Parathyroid adenoma (tissue), 2 donors: ENCODE measurements around the gene C14orf93.
"Not testable (repeated sequence)": the region's sequence is repeated elsewhere in the genome, so short reads cannot be mapped to it uniquely, and the experiment has no call there.

Source experiments
- H2AFZ ChIP-seq: fragments of 300-600 bp; sonication (generic); one replicate; pipeline ENCODE4 v1.7.0; 2017; ENCODE audit warnings: antibody characterized with exemption, mild to moderate bottlenecking
- H3K27ac ChIP-seq: fragments of 300-600 bp; sonication (generic); one replicate; pipeline ENCODE4 v1.7.0; 2017
- H3K27me3 ChIP-seq: fragments of 300-600 bp; sonication (generic); one replicate; pipeline ENCODE4 v1.7.0; 2017; ENCODE audit warnings: low read length; ENCODE audit not compliant: control insufficient read depth, insufficient read depth
- H3K36me3 ChIP-seq: fragments of 300-600 bp; sonication (generic); one replicate; pipeline ENCODE4 v1.7.0; 2017; ENCODE audit warnings: low read length; ENCODE audit not compliant: control insufficient read depth, insufficient read depth
- H3K4me1 ChIP-seq: fragments of 300-600 bp; sonication (generic); one replicate; pipeline ENCODE4 v1.7.0; 2017; ENCODE audit warnings: control low read depth
- H3K4me2 ChIP-seq: fragments of 300-600 bp; sonication (generic); one replicate; pipeline ENCODE4 v1.7.0; 2017; ENCODE audit warnings: low read length
- H3K4me3 ChIP-seq: fragments of 300-600 bp; sonication (generic); one replicate; pipeline ENCODE4 v1.7.0; 2017; ENCODE audit warnings: low read depth, low read length
- H3K79me2 ChIP-seq: fragments of 300-600 bp; sonication (generic); one replicate; pipeline ENCODE4 v1.7.0; 2017; ENCODE audit warnings: control low read depth
- H3K9ac ChIP-seq: fragments of 300-600 bp; sonication (generic); one replicate; pipeline ENCODE4 v1.7.0; 2017; ENCODE audit warnings: mild to moderate bottlenecking
- H3K9me3 ChIP-seq: fragments of 300-600 bp; sonication (generic); one replicate; pipeline ENCODE4 v1.7.0; 2017; ENCODE audit warnings: low read length; ENCODE audit not compliant: control insufficient read depth
- TF ChIP-seq, protein P1 (sequence below): fragments of 300-600 bp; sonication (generic); IDR thresholded peaks from one replicate; pipeline ENCODE4 v1.7.0; 2017; ENCODE audit warnings: antibody characterized with exemption, mild to moderate bottlenecking
- donor health status: primary hyperparathyroidism.

C14orf93 gene

DNA sequence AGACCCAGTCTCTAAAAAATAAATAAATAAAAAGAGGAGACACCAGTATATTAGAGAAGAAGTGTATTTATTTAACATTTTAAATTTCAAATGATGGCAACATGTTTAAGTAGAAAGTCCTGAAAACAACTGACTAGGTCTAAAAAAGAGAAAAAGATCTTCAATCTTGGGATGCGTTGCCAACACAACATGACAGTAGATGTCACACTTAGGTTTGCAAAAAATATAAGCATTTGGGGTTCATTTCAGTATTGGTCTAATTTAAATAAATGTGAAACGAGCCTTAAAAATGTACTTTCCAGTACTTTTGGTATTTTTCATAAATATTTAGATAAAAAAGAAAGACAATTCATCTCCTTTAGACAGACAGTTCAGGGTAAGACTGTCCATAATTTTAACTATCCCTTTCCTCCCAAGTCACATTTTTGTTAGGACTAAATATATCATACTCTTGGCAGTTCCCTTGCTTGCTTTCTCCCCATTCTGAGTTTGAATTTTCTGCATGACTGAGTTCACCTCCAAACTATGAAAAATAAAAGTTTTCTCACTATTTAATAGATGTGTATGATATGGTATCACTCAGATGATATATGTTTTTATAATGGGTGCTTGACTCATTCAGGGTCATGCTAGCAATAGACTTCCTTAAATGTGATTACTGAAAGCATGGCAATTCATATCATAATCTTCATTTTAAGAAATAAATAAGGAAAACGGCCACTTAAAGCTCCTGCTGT lies 4.3 kb downstream of the C14orf93 start:
- Histone ChIP-seq H2AFZ (peak overlapping the region; percentile 88), H3K79me2 (no peaks in the 10 kb centered on the region), H3K4me1 (peaks cover 13% of the 10 kb centered on the region), H3K4me3 (no peak overlapping the region), H3K27me3 (no peaks in the 10 kb centered on the region), H3K36me3 (no peaks in the 10 kb centered on the region), H3K9me3 (no peaks in the 10 kb centered on the region), H3K9ac (no peak overlapping the region), H3K27ac (no peak overlapping the region), H3K4me2 (peak overlapping the region; percentile 84)
- TF ChIP-seq, protein P1, sequence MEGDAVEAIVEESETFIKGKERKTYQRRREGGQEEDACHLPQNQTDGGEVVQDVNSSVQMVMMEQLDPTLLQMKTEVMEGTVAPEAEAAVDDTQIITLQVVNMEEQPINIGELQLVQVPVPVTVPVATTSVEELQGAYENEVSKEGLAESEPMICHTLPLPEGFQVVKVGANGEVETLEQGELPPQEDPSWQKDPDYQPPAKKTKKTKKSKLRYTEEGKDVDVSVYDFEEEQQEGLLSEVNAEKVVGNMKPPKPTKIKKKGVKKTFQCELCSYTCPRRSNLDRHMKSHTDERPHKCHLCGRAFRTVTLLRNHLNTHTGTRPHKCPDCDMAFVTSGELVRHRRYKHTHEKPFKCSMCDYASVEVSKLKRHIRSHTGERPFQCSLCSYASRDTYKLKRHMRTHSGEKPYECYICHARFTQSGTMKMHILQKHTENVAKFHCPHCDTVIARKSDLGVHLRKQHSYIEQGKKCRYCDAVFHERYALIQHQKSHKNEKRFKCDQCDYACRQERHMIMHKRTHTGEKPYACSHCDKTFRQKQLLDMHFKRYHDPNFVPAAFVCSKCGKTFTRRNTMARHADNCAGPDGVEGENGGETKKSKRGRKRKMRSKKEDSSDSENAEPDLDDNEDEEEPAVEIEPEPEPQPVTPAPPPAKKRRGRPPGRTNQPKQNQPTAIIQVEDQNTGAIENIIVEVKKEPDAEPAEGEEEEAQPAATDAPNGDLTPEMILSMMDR: no peak

DNA sequence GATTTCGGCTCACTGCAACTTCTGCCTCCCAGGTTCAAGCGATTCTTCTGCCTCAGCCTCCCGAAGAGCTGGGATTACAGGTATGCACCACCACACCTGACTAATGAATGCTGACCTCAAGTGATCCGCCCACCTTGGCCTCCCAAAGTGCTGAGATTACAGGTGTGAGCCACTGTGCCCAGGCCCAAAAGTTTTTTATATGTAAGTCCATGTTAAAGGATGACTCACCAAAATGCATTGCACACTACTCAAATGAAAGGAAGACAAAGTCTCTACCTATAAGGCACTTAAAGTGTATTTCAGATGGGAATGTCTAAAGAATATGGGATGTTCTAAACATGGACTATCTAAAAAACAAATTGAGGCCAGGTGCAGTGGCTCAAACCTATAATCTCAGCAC lies 5.7 kb downstream of the C14orf93 start:
- peaks cover 11% of the 10 kb centered on the region for H3K4me1 ChIP-seq
- not testable (repeated sequence) for H2AFZ ChIP-seq, H3K4me3 ChIP-seq, H3K27me3 ChIP-seq, H3K9me3 ChIP-seq, H3K79me2 ChIP-seq, H3K36me3 ChIP-seq, H3K9ac ChIP-seq, H3K4me2 ChIP-seq, H3K27ac ChIP-seq

DNA sequence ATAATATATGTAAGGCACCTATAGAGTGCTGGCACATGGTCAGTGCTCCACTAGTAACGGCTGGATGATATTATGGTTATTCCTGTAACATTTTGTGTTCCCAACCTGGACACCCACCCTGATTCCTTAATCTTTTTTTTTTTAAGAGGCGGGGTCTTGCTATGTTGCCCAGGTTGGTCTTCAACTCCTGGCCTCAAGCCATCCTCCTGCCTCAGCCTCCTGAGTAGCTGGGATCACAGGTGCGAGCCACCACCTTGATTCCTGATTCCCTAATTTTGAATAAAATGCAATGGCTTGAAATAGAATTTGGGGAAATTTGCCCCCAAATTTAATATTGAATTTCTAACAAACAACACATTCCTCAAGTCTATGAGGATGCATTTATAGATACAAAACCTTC lies 7.4 kb downstream of the C14orf93 start:
- Histone ChIP-seq H3K36me3 (no peaks in the 10 kb centered on the region), H3K4me3 (no peak overlapping the region), H3K27me3 (no peaks in the 10 kb centered on the region), H3K4me2 (no peak overlapping the region), H3K27ac (no peak overlapping the region), H3K9me3 (no peaks in the 10 kb centered on the region), H3K4me1 (peaks cover 10% of the 10 kb centered on the region), H3K79me2 (peaks cover 2% of the 10 kb centered on the region), H2AFZ (no peak overlapping the region), H3K9ac (no peak overlapping the region)
- TF ChIP-seq, protein P1: no peak

DNA sequence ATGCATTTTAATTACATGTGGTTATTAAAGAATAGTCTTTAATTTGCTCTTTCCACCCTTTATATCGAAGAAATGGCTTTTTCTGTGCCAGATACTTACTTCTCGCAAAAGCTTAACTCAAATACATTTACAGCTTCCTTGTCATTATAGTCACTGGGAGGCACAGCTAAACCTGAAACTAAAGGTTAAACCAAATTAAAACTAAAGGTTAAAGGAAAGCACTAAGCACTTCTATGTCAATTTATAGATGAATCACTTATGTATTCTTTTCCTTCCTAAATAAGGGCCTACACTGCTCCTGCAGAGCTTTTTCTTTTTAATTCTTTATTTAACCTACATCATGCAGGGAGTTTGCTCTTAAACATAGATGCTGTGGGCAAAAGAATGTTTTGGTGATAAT lies 9.1 kb downstream of the C14orf93 start:
- Histone ChIP-seq H3K4me2 (no peak overlapping the region), H3K9me3 (no peaks in the 10 kb centered on the region), H3K27me3 (no peaks in the 10 kb centered on the region), H3K9ac (no peak overlapping the region), H3K79me2 (peaks cover 2% of the 10 kb centered on the region), H3K4me3 (no peak overlapping the region), H3K36me3 (no peaks in the 10 kb centered on the region), H3K27ac (no peak overlapping the region), H3K4me1 (peaks cover under 1% of the 10 kb centered on the region), H2AFZ (no peak overlapping the region)
- TF ChIP-seq, protein P1: no peak

DNA sequence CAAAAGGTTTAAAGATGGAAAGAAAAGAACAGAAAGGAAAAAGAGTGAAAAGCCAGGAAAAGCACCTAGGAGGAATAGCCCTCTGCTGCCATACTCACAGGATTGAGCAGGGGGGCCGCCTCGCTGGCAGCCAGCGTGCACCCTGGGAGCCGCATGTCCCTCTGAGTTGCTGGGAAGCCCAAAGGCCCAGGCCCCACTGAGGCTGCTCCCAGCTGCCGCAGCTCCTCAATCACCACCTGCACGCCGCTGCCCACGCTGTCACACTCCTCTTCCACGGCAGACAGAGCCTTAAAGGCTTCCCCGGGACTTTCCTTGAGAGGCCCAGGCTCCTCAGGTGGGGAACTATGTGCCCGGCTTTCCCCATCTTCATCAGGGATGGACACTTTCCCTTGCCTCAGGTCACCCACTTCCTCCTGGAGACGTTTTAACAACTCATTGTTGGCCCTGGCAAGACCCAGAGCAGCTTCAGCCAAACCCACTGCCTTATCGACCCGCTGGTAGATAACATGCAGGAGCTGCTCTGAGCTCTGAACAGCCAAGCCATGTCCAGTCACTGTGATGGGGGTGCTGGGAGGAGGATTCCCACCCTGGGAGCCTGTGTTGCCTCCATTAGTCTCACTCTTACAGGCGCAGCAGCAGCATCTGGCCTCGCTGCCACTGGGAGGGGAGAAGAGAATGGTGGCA lies 11.5 kb downstream of the C14orf93 start:
- Histone ChIP-seq H3K4me1 (no peaks in the 10 kb centered on the region), H3K4me3 (no peak overlapping the region), H3K36me3 (no peaks in the 10 kb centered on the region), H3K9ac (no peak overlapping the region), H3K9me3 (no peaks in the 10 kb centered on the region), H3K4me2 (no peak overlapping the region), H3K27ac (no peak overlapping the region), H3K27me3 (no peaks in the 10 kb centered on the region), H2AFZ (no peak overlapping the region), H3K79me2 (peaks cover 2% of the 10 kb centered on the region)
- TF ChIP-seq, protein P1: no peak
